Measurements from ENCODE around the gene TLE5.

GRCh38 chr19:3012621-3013262 lies 49.6 kb downstream of the TLE5 start:
- TF ChIP-seq POLR2A (IDR thresholded peaks at IDR 0.05; ENCODE audit: low read length) (no peak), GATA1 (IDR thresholded peaks at IDR 0.05; ENCODE audit: low read depth, low read length) (no peak)
